ENCODE measurements around the gene PTPRJ. TPM values are rescaled to one million over a fixed set of nuclear protein-coding genes. Genes with fewer than 3 reads are reported as not detected.

PTPRJ gene
- total and polyA plus RNA-seq, 4 donors = 4.1 to 24.7 (median 14.6) TPM

DNA sequence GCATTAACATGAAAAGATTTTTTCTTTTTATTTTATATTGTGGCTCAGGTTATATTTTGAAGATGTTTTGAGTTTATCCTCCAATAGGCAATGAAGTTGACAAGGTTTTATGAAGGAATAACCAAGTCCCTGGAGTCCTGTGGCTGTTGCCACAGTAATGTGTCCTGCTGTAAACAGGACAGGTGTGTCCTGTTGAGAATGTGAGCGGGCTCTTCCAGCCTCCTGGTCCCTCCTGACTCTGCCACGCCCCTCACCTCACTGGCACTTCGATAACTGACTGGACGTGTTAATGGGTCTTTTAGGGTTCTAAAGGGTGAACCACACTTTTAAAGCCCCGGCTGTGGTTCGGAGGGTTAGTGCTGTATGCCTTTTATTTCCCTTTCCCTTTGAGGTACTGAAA lies 188.5 kb downstream of the PTPRJ start:
- peaks cover 5 to 28% (median 26%) of the 10 kb centered on the region in 4 donors for H3K36me3 ChIP-seq (ENCODE audit: control insufficient read depth in 4 of 4, insufficient read depth in 3 of 4, low read depth in 1 of 4, low read length in 3 of 4)
- no peaks in the 10 kb centered on the region for H3K27me3 ChIP-seq (ENCODE audit: control insufficient read depth in 4 of 4, insufficient read depth in 4 of 4, low read length in 3 of 4)
- H3K9ac ChIP-seq (ENCODE audit: low read depth in 1 of 2, low read length in 2 of 2) = no peak overlapping the region
- H3K9me3 ChIP-seq (ENCODE audit: control insufficient read depth in 4 of 4, low read length in 3 of 4) = no peaks in the 10 kb centered on the region
- no peaks in the 10 kb centered on the region for H3K4me1 ChIP-seq (ENCODE audit: control insufficient read depth in 4 of 4, insufficient read depth in 4 of 4, low read length in 3 of 4)
- no peak overlapping the region for H3K27ac ChIP-seq (ENCODE audit: low read depth in 1 of 2, low read length in 2 of 2)
- no peak overlapping the region for H3K4me3 ChIP-seq (ENCODE audit: low read depth in 1 of 3, low read length in 3 of 3)
- no peak for DNase-seq (ENCODE audit: low spot score)
- WGBS = 95% methylated on average over 6 of the region's 6 CpGs
- TF ChIP-seq, protein P1, sequence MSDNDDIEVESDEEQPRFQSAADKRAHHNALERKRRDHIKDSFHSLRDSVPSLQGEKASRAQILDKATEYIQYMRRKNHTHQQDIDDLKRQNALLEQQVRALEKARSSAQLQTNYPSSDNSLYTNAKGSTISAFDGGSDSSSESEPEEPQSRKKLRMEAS (IDR thresholded peaks at IDR 0.05) = no peak
- no peak for TF ChIP-seq RXRA (IDR thresholded peaks at IDR 0.05)
- TF ChIP-seq EGR1 (IDR thresholded peaks at IDR 0.05; ENCODE audit: low read depth in 2 of 2) = no peak
- TF ChIP-seq, protein P2, sequence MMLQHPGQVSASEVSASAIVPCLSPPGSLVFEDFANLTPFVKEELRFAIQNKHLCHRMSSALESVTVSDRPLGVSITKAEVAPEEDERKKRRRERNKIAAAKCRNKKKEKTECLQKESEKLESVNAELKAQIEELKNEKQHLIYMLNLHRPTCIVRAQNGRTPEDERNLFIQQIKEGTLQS (IDR thresholded peaks at IDR 0.05) = no peak
- no peak for TF ChIP-seq RAD21 (IDR thresholded peaks at IDR 0.05)
- TF ChIP-seq, protein P3, sequence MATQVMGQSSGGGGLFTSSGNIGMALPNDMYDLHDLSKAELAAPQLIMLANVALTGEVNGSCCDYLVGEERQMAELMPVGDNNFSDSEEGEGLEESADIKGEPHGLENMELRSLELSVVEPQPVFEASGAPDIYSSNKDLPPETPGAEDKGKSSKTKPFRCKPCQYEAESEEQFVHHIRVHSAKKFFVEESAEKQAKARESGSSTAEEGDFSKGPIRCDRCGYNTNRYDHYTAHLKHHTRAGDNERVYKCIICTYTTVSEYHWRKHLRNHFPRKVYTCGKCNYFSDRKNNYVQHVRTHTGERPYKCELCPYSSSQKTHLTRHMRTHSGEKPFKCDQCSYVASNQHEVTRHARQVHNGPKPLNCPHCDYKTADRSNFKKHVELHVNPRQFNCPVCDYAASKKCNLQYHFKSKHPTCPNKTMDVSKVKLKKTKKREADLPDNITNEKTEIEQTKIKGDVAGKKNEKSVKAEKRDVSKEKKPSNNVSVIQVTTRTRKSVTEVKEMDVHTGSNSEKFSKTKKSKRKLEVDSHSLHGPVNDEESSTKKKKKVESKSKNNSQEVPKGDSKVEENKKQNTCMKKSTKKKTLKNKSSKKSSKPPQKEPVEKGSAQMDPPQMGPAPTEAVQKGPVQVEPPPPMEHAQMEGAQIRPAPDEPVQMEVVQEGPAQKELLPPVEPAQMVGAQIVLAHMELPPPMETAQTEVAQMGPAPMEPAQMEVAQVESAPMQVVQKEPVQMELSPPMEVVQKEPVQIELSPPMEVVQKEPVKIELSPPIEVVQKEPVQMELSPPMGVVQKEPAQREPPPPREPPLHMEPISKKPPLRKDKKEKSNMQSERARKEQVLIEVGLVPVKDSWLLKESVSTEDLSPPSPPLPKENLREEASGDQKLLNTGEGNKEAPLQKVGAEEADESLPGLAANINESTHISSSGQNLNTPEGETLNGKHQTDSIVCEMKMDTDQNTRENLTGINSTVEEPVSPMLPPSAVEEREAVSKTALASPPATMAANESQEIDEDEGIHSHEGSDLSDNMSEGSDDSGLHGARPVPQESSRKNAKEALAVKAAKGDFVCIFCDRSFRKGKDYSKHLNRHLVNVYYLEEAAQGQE (IDR thresholded peaks at IDR 0.05) = no peak
- TF ChIP-seq, protein P4, sequence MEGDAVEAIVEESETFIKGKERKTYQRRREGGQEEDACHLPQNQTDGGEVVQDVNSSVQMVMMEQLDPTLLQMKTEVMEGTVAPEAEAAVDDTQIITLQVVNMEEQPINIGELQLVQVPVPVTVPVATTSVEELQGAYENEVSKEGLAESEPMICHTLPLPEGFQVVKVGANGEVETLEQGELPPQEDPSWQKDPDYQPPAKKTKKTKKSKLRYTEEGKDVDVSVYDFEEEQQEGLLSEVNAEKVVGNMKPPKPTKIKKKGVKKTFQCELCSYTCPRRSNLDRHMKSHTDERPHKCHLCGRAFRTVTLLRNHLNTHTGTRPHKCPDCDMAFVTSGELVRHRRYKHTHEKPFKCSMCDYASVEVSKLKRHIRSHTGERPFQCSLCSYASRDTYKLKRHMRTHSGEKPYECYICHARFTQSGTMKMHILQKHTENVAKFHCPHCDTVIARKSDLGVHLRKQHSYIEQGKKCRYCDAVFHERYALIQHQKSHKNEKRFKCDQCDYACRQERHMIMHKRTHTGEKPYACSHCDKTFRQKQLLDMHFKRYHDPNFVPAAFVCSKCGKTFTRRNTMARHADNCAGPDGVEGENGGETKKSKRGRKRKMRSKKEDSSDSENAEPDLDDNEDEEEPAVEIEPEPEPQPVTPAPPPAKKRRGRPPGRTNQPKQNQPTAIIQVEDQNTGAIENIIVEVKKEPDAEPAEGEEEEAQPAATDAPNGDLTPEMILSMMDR (IDR thresholded peaks at IDR 0.05; ENCODE audit: low read depth, low read length, missing input control) = no peak
- TF ChIP-seq TAF1 (conservative IDR thresholded peaks at IDR 0.05) = no peak
- no peak for TF ChIP-seq YY1 (IDR thresholded peaks at IDR 0.05)
- TF ChIP-seq FOXA1 (IDR thresholded peaks at IDR 0.05) = no peak
- TF ChIP-seq FOXA2 (IDR thresholded peaks at IDR 0.05) = no peak
- TF ChIP-seq GABPA (IDR thresholded peaks at IDR 0.05 in 1 of 2, conservative IDR thresholded peaks at IDR 0.05 in 1 of 2) = no peak
- no peak for TF ChIP-seq SP1 (IDR thresholded peaks at IDR 0.05)

DNA sequence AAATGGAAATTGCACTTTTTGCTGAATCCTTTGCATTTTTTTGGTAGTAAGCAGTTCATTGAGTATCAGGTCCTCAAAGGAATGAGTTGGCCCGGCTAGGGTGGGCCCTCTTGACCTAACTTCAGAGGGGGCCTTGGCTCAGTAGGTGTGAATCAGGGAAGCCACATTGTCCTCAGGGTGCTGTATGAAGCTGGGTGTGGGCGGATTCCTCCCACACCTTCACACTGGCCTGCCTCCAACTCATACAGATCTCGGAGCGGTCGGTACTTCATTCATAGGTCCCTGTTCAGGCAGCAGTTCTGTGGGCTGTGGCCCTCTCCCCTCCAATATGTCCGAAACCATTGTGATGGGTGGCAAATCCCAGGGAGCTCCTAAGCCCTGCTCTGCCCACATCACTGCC lies 188.9 kb downstream of the PTPRJ start:
- DNase-seq (ENCODE audit: low spot score) = no peak
- TF ChIP-seq FOXA2 (IDR thresholded peaks at IDR 0.05) (no peak), NR2F2 (IDR thresholded peaks at IDR 0.05) (no peak), FOXA1 (IDR thresholded peaks at IDR 0.05) (no peak), SP1 (IDR thresholded peaks at IDR 0.05) (no peak), HNF4G (IDR thresholded peaks at IDR 0.05) (no peak), HNF4A (conservative IDR thresholded peaks at IDR 0.05) (no peak), GABPA (IDR thresholded peaks at IDR 0.05 in 1 of 2, conservative IDR thresholded peaks at IDR 0.05 in 1 of 2) (no peak)
- TF ChIP-seq, protein P1 (IDR thresholded peaks at IDR 0.05) = no peak
- TF ChIP-seq, protein P4 (IDR thresholded peaks at IDR 0.05; ENCODE audit: low read depth, low read length, missing input control) = no peak
- TF ChIP-seq, protein P2 (IDR thresholded peaks at IDR 0.05) = no peak
- TF ChIP-seq, protein P3 (IDR thresholded peaks at IDR 0.05) = no peak
- Histone ChIP-seq H3K4me1 (ENCODE audit: control insufficient read depth in 4 of 4, insufficient read depth in 4 of 4, low read length in 3 of 4) (no peaks in the 10 kb centered on the region), H3K4me3 (ENCODE audit: low read depth in 1 of 3, low read length in 3 of 3) (no peak overlapping the region), H3K27ac (ENCODE audit: low read depth in 1 of 2, low read length in 2 of 2) (no peak overlapping the region), H3K27me3 (ENCODE audit: control insufficient read depth in 4 of 4, insufficient read depth in 4 of 4, low read length in 3 of 4) (no peaks in the 10 kb centered on the region), H3K9ac (ENCODE audit: low read depth in 1 of 2, low read length in 2 of 2) (no peak overlapping the region), H3K9me3 (ENCODE audit: control insufficient read depth in 4 of 4, low read length in 3 of 4) (no peaks in the 10 kb centered on the region), H3K36me3 (ENCODE audit: control insufficient read depth in 4 of 4, insufficient read depth in 3 of 4, low read depth in 1 of 4, low read length in 3 of 4) (peaks cover 3 to 24% (median 22%) of the 10 kb centered on the region in 4 donors)
- 80% methylated on average over 6 of the region's 6 CpGs for WGBS

Measured in liver (tissue), 9 donors.